GM10248 (cell line): ENCODE data around the gene CD1C.

ENCODE experiments used
- CTCF ChIA-PET: fragments of 300-600 bp; sonication (Branson Sonifier 250); formaldehyde crosslinking; extraction: SDS; loops from one replicate; lab custom pipeline; 2021; ENCODE audit warnings: antibody characterized with exemption; lab: Yijun Ruan, JAX
- POLR2A ChIA-PET: fragments of 350-650 bp; sonication (Branson Sonifier 250); formaldehyde crosslinking; extraction: SDS; loops from one replicate; lab custom pipeline; 2020; ENCODE audit warnings: antibody characterized with exemption; lab: Yijun Ruan, JAX
- DNase-seq: peaks from one replicate; pipeline ENCODE4 v3.0.0; 2012; ENCODE audit errors: extremely low spot score
- TF ChIP-seq, protein P1 (sequence below): IDR thresholded peaks from 2 replicates; pipeline ENCODE4 v1.5.1; 2012; ENCODE audit warnings: mild to moderate bottlenecking, low read depth; ENCODE audit errors: extremely low read depth, missing control alignments, control extremely low read depth

The CD1C gene

GRCh38 chr1:158310623-158311022 lies 20.9 kb downstream of the CD1C start:
- POLR2A ChIA-PET = no interaction called here
- no peak for DNase-seq
- CTCF ChIA-PET = no interaction called here
- TF ChIP-seq, protein P1, sequence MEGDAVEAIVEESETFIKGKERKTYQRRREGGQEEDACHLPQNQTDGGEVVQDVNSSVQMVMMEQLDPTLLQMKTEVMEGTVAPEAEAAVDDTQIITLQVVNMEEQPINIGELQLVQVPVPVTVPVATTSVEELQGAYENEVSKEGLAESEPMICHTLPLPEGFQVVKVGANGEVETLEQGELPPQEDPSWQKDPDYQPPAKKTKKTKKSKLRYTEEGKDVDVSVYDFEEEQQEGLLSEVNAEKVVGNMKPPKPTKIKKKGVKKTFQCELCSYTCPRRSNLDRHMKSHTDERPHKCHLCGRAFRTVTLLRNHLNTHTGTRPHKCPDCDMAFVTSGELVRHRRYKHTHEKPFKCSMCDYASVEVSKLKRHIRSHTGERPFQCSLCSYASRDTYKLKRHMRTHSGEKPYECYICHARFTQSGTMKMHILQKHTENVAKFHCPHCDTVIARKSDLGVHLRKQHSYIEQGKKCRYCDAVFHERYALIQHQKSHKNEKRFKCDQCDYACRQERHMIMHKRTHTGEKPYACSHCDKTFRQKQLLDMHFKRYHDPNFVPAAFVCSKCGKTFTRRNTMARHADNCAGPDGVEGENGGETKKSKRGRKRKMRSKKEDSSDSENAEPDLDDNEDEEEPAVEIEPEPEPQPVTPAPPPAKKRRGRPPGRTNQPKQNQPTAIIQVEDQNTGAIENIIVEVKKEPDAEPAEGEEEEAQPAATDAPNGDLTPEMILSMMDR = no peak

- TF ChIP-seq, protein P1 = no peak
- POLR2A ChIA-PET = no interaction called here
- CTCF ChIA-PET = no interaction called here
- DNase-seq = no peak
These were observed 21.3 kb downstream of the CD1C start for GRCh38 chr1:158311066-158311465.

- CTCF ChIA-PET = interaction anchor here (1.8 to 4.0 kb wide), 2 partner anchors 77 to 120 kb away, joined by 4 to 18 read pairs; no protein-coding TSS in a partner anchor
- TF ChIP-seq, protein P1 = no peak
- POLR2A ChIA-PET = no interaction called here
- no peak for DNase-seq
These were observed 34.1 kb downstream of the CD1C start for GRCh38 chr1:158323866-158324265.

GRCh38 chr1:158324395-158324794 lies 34.7 kb downstream of the CD1C start:
- TF ChIP-seq, protein P1 = no peak
- CTCF ChIA-PET = interaction anchor here (1.5 to 4.0 kb wide), 4 partner anchors 12 to 120 kb away, joined by 4 to 18 read pairs (median 4); no protein-coding TSS in a partner anchor
- POLR2A ChIA-PET = no interaction called here

GRCh38 chr1:158327481-158327880 lies 37.8 kb downstream of the CD1C start:
- TF ChIP-seq, protein P1 = no peak
- POLR2A ChIA-PET = no interaction called here
- CTCF ChIA-PET = interaction anchor here (4.0 kb wide), 1 partner anchor 123 kb away, joined by 18 read pairs; no protein-coding TSS in a partner anchor
- no peak for DNase-seq

More at GRCh38 chr1:158324395-158324794, 34.7 kb downstream of the CD1C start:
- DNase-seq = peak; percentile 27

GRCh38 chr1:158328426-158328825 lies 38.7 kb downstream of the CD1C start:
- DNase-seq = no peak
- ChIA-PET POLR2A (no interaction called here), CTCF (interaction anchor here (2.2 to 5.0 kb wide), 2 partner anchors 81 to 125 kb away, joined by 20 to 53 read pairs; no protein-coding TSS in a partner anchor)
- TF ChIP-seq, protein P1 = no peak
